HepG2 (cell line): ENCODE results near the gene SGMS1.

ENCODE experiments used
- GABPA ChIP-seq, 2 experiments: IDR thresholded peaks; 2 replicates each; pipeline ENCODE4 v1.6.1; 2011 to 2016; ENCODE audit warnings: low read depth in 2 of 2, low read length in 1 of 2, missing biosample characterization in 1 of 2, missing genetic modification characterization in 1 of 2
- ISX ChIP-seq: sonication (generic); formaldehyde crosslinking; conservative IDR thresholded peaks from 2 replicates; pipeline ENCODE4 v1.5.0; 2020; ENCODE audit warnings: missing genetic modification reagents
- MAZ ChIP-seq, 2 experiments: sonication (generic) in 1 of 2; formaldehyde crosslinking in 1 of 2; IDR thresholded peaks; 2 replicates each; pipeline versions ENCODE4 v1.5.0 to v1.6.1; 2012 to 2020; ENCODE audit warnings: low read depth in 2 of 2, mild to moderate bottlenecking in 2 of 2, borderline replicate concordance in 1 of 2, improper control_type of control experiment in 1 of 2, low read length in 1 of 2, missing genetic modification reagents in 1 of 2, moderate library complexity in 1 of 2
- NFIB ChIP-seq: sonication (generic); formaldehyde crosslinking; IDR thresholded peaks from 2 replicates; pipeline ENCODE4 v1.9.0; 2021; ENCODE audit warnings: missing genetic modification reagents, mild to moderate bottlenecking, borderline replicate concordance
- TAF1 ChIP-seq: sonication (generic); formaldehyde crosslinking; IDR thresholded peaks from 2 replicates; pipeline ENCODE4 v1.4.0; 2020; ENCODE audit warnings: missing genetic modification reagents
- ZBTB33 ChIP-seq: sonication (generic); formaldehyde crosslinking; IDR thresholded peaks from 2 replicates; pipeline ENCODE4 v1.4.0; 2020; ENCODE audit warnings: missing genetic modification reagents
- ZFX ChIP-seq: sonication (generic); formaldehyde crosslinking; IDR thresholded peaks from 2 replicates; pipeline ENCODE4 v1.4.0; 2020; ENCODE audit warnings: mild to moderate bottlenecking, low read depth, missing genetic modification reagents, moderate library complexity
- TF ChIP-seq, protein P1 (sequence below): sonication (generic); formaldehyde crosslinking; IDR thresholded peaks from 2 replicates; pipeline ENCODE4 v1.5.0; 2020; ENCODE audit warnings: mild to moderate bottlenecking, missing genetic modification reagents, moderate library complexity
- TF ChIP-seq, protein P2 (sequence below), 2 experiments: IDR thresholded peaks; 2 replicates each; pipeline ENCODE4 v1.6.1; 2011 to 2012; ENCODE audit warnings: low read length in 2 of 2, borderline replicate concordance in 1 of 2, low read depth in 1 of 2, mild to moderate bottlenecking in 1 of 2, moderate library complexity in 1 of 2

- TF ChIP-seq ZBTB33 (no peak), MAZ (IDR thresholded peaks at IDR 0.05; ENCODE audit: borderline replicate concordance, low read depth, low read length) (no peak), MAZ (CRISPR knock-in tag; IDR thresholded peaks at IDR 0.05; ENCODE audit: low read depth) (no peak), TAF1 (CRISPR knock-in tag) (no peak), ISX (CRISPR knock-in tag) (no peak), GABPA (IDR thresholded peaks at IDR 0.05; ENCODE audit: low read depth, low read length) (no peak), GABPA (CRISPR knock-in tag; IDR thresholded peaks at IDR 0.05; ENCODE audit: low read depth) (no peak), NFIB (CRISPR knock-in tag) (no peak), ZFX (no peak)
- TF ChIP-seq, protein P1, sequence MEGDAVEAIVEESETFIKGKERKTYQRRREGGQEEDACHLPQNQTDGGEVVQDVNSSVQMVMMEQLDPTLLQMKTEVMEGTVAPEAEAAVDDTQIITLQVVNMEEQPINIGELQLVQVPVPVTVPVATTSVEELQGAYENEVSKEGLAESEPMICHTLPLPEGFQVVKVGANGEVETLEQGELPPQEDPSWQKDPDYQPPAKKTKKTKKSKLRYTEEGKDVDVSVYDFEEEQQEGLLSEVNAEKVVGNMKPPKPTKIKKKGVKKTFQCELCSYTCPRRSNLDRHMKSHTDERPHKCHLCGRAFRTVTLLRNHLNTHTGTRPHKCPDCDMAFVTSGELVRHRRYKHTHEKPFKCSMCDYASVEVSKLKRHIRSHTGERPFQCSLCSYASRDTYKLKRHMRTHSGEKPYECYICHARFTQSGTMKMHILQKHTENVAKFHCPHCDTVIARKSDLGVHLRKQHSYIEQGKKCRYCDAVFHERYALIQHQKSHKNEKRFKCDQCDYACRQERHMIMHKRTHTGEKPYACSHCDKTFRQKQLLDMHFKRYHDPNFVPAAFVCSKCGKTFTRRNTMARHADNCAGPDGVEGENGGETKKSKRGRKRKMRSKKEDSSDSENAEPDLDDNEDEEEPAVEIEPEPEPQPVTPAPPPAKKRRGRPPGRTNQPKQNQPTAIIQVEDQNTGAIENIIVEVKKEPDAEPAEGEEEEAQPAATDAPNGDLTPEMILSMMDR (CRISPR knock-in tag): no peak
- TF ChIP-seq, protein P2, sequence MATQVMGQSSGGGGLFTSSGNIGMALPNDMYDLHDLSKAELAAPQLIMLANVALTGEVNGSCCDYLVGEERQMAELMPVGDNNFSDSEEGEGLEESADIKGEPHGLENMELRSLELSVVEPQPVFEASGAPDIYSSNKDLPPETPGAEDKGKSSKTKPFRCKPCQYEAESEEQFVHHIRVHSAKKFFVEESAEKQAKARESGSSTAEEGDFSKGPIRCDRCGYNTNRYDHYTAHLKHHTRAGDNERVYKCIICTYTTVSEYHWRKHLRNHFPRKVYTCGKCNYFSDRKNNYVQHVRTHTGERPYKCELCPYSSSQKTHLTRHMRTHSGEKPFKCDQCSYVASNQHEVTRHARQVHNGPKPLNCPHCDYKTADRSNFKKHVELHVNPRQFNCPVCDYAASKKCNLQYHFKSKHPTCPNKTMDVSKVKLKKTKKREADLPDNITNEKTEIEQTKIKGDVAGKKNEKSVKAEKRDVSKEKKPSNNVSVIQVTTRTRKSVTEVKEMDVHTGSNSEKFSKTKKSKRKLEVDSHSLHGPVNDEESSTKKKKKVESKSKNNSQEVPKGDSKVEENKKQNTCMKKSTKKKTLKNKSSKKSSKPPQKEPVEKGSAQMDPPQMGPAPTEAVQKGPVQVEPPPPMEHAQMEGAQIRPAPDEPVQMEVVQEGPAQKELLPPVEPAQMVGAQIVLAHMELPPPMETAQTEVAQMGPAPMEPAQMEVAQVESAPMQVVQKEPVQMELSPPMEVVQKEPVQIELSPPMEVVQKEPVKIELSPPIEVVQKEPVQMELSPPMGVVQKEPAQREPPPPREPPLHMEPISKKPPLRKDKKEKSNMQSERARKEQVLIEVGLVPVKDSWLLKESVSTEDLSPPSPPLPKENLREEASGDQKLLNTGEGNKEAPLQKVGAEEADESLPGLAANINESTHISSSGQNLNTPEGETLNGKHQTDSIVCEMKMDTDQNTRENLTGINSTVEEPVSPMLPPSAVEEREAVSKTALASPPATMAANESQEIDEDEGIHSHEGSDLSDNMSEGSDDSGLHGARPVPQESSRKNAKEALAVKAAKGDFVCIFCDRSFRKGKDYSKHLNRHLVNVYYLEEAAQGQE (IDR thresholded peaks at IDR 0.05; ENCODE audit: borderline replicate concordance in 1 of 2, low read depth in 1 of 2, low read length in 2 of 2): no peak
Observed at GRCh38 chr10:50345545-50345944, 278.2 kb downstream of the SGMS1 start.
